Peyer's patch (tissue), 4 donors: Measurements from ENCODE around the gene SP140. TPM values are rescaled to one million over a fixed set of nuclear protein-coding genes. Genes with fewer than 3 reads are reported as not detected.

ENCODE experiments used
- DNase-seq, 3 donors: peaks; one replicate each; pipeline ENCODE4 v3.0.0-alpha.2; 2017 to 2019
- H3K27ac ChIP-seq, 4 donors: fragments of 200-600 bp; sonication (generic); one replicate each; pipeline ENCODE4 v1.5.1; 2016 to 2019
- H3K27me3 ChIP-seq, 2 donors: fragments of 200-600 bp; sonication (generic); one replicate each; pipeline ENCODE4 v1.5.1; 2019
- H3K36me3 ChIP-seq, 3 donors: fragments of 200-600 bp; sonication (generic); one replicate each; pipeline ENCODE4 v1.5.1; 2016 to 2019
- H3K4me1 ChIP-seq, 4 donors: fragments of 200-600 bp; sonication (generic); one replicate each; pipeline ENCODE4 v1.5.1; 2016 to 2019
- H3K4me3 ChIP-seq, 4 donors: fragments of 200-600 bp; sonication (generic); 1 replicate in 3 of 4; 2 replicates in 1 of 4; pipeline ENCODE4 v1.5.1; 2016 to 2019; ENCODE audit warnings: mild to moderate bottlenecking in 1 of 4
- H3K9me3 ChIP-seq, 4 donors: fragments of 200-600 bp; sonication (generic); one replicate each; pipeline ENCODE4 v1.5.1; 2016 to 2019; ENCODE audit warnings: mild to moderate bottlenecking in 1 of 4
- CTCF ChIP-seq, 6 experiments: fragments of 450-650 bp in 4 of 6; fragments of 200-600 bp in 2 of 6; sonication (generic) in 1 of 6; IDR thresholded peaks; one replicate each; pipeline ENCODE4 v1.5.1; 2017 to 2019; ENCODE audit warnings: antibody characterized with exemption in 6 of 6, mild to moderate bottlenecking in 3 of 6, moderate library complexity in 1 of 6
- POLR2A ChIP-seq, 2 donors: fragments of 450-650 bp; IDR thresholded peaks; one replicate each; pipeline ENCODE4 v1.5.1; 2017; ENCODE audit warnings: antibody characterized with exemption in 2 of 2, mild to moderate bottlenecking in 2 of 2, moderate library complexity in 2 of 2
- total RNA-seq, 4 donors: library from RNA; depleted of rRNA; stranded (reverse); fragments of >200 nt; gene quantifications; one replicate each; pipeline ENCODE4 v1.1.0, GENCODE V29; 2016

SP140 gene
- total RNA-seq, 4 donors from 2014 or later: 3.0 to 99.9 (median 9.4) TPM

GRCh38 chr2:230234122-230234722, 8.7 kb downstream of the SP140 start:
- Histone ChIP-seq H3K36me3 (no peaks in the 10 kb centered on the region), H3K27me3 (no peaks in the 10 kb centered on the region), H3K4me1 (no peaks in the 10 kb centered on the region), H3K4me3 (no peak overlapping the region), H3K27ac (peak overlapping the region in 1 of 4 donors; percentile 39), H3K9me3 (no peaks in the 10 kb centered on the region)
- DNase-seq: no peak
- no peak for TF ChIP-seq POLR2A (IDR thresholded peaks at IDR 0.05)
- no peak for TF ChIP-seq CTCF (IDR thresholded peaks at IDR 0.05)

GRCh38 chr2:230234845-230235244, 9.3 kb downstream of the SP140 start:
- Histone ChIP-seq H3K9me3 (no peaks in the 10 kb centered on the region), H3K4me1 (no peaks in the 10 kb centered on the region), H3K27me3 (no peaks in the 10 kb centered on the region), H3K4me3 (no peak overlapping the region), H3K27ac (no peak overlapping the region), H3K36me3 (no peaks in the 10 kb centered on the region)
- no peak for DNase-seq
- TF ChIP-seq POLR2A (IDR thresholded peaks at IDR 0.05): no peak
- TF ChIP-seq CTCF (IDR thresholded peaks at IDR 0.05): no peak

- Histone ChIP-seq H3K27me3 (no peaks in the 10 kb centered on the region), H3K4me3 (no peak overlapping the region), H3K27ac (no peak overlapping the region), H3K9me3 (no peaks in the 10 kb centered on the region), H3K4me1 (no peaks in the 10 kb centered on the region), H3K36me3 (no peaks in the 10 kb centered on the region)
- DNase-seq: no peak
- no peak for TF ChIP-seq POLR2A (IDR thresholded peaks at IDR 0.05)
- TF ChIP-seq CTCF (IDR thresholded peaks at IDR 0.05): no peak
These were observed 18.7 kb downstream of the SP140 start for GRCh38 chr2:230244211-230244610.

GRCh38 chr2:230246206-230246605, 20.7 kb downstream of the SP140 start:
- Histone ChIP-seq H3K4me3 (no peak overlapping the region), H3K36me3 (no peaks in the 10 kb centered on the region), H3K27ac (no peak overlapping the region), H3K27me3 (no peaks in the 10 kb centered on the region), H3K4me1 (no peaks in the 10 kb centered on the region), H3K9me3 (no peaks in the 10 kb centered on the region)
- DNase-seq: no peak
- TF ChIP-seq CTCF (IDR thresholded peaks at IDR 0.05) (no peak), POLR2A (IDR thresholded peaks at IDR 0.05) (no peak)

- no peak for DNase-seq
- Histone ChIP-seq H3K9me3 (no peaks in the 10 kb centered on the region), H3K4me3 (no peak overlapping the region), H3K27me3 (no peaks in the 10 kb centered on the region), H3K4me1 (no peaks in the 10 kb centered on the region), H3K27ac (no peak overlapping the region), H3K36me3 (no peaks in the 10 kb centered on the region)
- no peak for TF ChIP-seq CTCF (IDR thresholded peaks at IDR 0.05)
- no peak for TF ChIP-seq POLR2A (IDR thresholded peaks at IDR 0.05)
These were observed 24.7 kb downstream of the SP140 start for GRCh38 chr2:230250231-230250630.
